Spinal cord (tissue), 10 donors: ENCODE measurements around the gene FMO2. TPM values are rescaled to one million over a fixed set of nuclear protein-coding genes. Genes with fewer than 3 reads are reported as not detected.
A peak's percentile ranks its signal among the peaks of the same experiment; 100 is the strongest.
"Not testable (repeated sequence)": the region's sequence is repeated elsewhere in the genome, so short reads cannot be mapped to it uniquely, and the experiment has no call there.

Experiments
- DNase-seq, 6 donors: peaks; one replicate each; pipeline versions ENCODE4 v3.0.0 to v3.0.0-alpha.2; 2013 to 2015; ENCODE audit warnings: low spot score in 6 of 6, low read depth in 4 of 6
- H3K27ac ChIP-seq: one replicate; pipeline ENCODE4 v1.5.1; 2013; ENCODE audit warnings: low read depth, low read length, control low read depth
- H3K27me3 ChIP-seq: one replicate; pipeline ENCODE4 v1.6.1; 2013; ENCODE audit warnings: low read length; ENCODE audit not compliant: control insufficient read depth, insufficient read depth
- H3K36me3 ChIP-seq: one replicate; pipeline ENCODE4 v1.6.1; 2013; ENCODE audit warnings: low read length; ENCODE audit not compliant: control insufficient read depth, insufficient read depth
- H3K4me1 ChIP-seq: one replicate; pipeline ENCODE4 v1.6.1; 2013; ENCODE audit warnings: low read length; ENCODE audit not compliant: control insufficient read depth, insufficient read depth
- H3K4me3 ChIP-seq: one replicate; pipeline ENCODE4 v1.5.1; 2013; ENCODE audit warnings: low read depth, low read length, control low read depth
- H3K9me3 ChIP-seq: one replicate; pipeline ENCODE4 v1.6.1; 2013; ENCODE audit warnings: low read length; ENCODE audit not compliant: control insufficient read depth, insufficient read depth
- WGBS: methylation state at CpG from one replicate; pipeline ENCODE4 v1.1.5; 2013; ENCODE audit warnings: missing lambda C conversion rate; ENCODE audit not compliant: insufficient coverage; 5-methylcytosine and 5-hydroxymethylcytosine counted together
- polyA plus RNA-seq, 2 donors: library from polyadenylated mRNA; unstranded; fragments of 120-200 nt; gene quantifications; one replicate each; pipeline ENCODE4 v1.2.1, GENCODE V29; 2013; ENCODE audit not compliant: insufficient read length in 2 of 2
- total RNA-seq, 2 donors: library from RNA; depleted of rRNA in 1 of 2; stranded (reverse); fragments of 120-200 nt in 1 of 2; fragments of >200 nt in 1 of 2; gene quantifications; one replicate each; pipeline versions ENCODE4 v1.2.3 to v1.2.4, GENCODE V29; 2013 to 2014
- donor health status: healthy.

Gene FMO2
- total and polyA plus RNA-seq, 4 donors: 2.5 to 8.7 (median 4.9) TPM

DNA sequence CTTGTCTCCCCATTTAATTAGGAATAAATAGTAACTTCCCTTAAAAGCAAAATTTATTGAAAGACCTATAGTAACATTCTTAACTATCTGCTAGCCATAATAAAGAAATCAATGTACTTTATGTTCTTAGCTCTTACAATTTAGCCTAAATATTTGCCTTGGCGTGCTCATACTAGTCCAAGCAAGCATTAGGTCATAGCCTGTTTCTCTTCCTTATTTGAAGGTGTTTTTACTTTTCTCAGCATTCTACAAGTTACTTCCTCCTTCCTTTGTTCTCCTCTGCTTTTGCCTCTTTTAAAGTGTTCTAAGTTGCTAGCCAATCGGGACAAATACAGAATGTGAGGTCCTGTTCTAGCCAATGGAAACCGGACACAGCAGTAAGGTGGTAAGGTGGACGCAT, 39.2 kb downstream of the FMO2 start:
- 100% methylated on average over 2 of the region's 4 CpGs for WGBS
- peak overlapping the region; percentile 90 for H3K27ac ChIP-seq
- not testable (repeated sequence) for H3K27me3 ChIP-seq, H3K4me1 ChIP-seq, H3K9me3 ChIP-seq, H3K4me3 ChIP-seq, DNase-seq, H3K36me3 ChIP-seq

GRCh38 chr1:171226747-171227370, 41.8 kb downstream of the FMO2 start:
- DNase-seq: peak in 2 of 6 donors; percentile 79 to 84
- Histone ChIP-seq H3K9me3 (no peaks in the 10 kb centered on the region), H3K4me1 (peaks cover under 1% of the 10 kb centered on the region), H3K27ac (no peak overlapping the region), H3K27me3 (no peaks in the 10 kb centered on the region), H3K4me3 (no peak overlapping the region), H3K36me3 (no peaks in the 10 kb centered on the region)
- no CpG with 5 or more reads among the region's 1 CpG for WGBS

DNA sequence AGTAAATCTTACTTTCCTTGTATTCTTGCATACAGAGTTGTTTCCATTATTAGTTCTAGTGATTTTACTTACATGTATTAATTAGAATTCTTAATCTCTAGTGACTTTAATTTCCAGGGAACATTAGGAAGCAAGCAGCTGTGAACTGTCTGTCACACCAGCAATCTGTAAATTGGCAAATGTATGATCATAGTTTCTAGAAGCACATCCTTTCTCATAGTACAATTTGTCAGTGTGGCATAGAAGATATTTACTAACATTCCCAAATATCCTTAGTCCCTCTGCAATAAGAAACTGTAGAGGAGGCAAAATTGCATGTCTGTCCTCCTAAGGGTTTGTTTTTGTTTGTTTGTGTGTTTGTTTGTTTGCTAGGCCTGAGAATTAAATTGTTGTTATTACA, 46.2 kb downstream of the FMO2 start:
- Histone ChIP-seq H3K27me3 (no peaks in the 10 kb centered on the region), H3K4me3 (no peak overlapping the region), H3K36me3 (no peaks in the 10 kb centered on the region), H3K27ac (no peak overlapping the region), H3K9me3 (no peaks in the 10 kb centered on the region), H3K4me1 (no peaks in the 10 kb centered on the region)
- DNase-seq: no peak

DNA sequence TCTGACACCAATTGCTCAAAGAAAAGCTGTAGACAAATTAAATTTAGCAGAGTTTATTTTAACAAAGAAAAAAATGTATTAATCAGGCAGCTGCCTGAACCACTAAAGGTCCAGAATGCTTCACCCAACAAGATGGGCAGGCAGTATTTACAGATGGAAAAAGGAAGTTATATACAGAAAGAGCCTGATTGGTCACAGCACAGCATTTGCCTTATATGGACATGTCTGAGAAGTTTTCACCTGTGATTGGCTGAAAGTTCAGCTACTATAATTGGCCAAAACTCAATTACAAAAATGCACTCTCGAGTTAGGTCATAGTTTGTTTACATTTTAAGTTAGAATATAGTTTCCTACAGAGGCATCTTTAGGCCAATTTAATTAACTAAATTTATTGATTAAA, 48.1 kb downstream of the FMO2 start:
- Histone ChIP-seq H3K4me1 (no peaks in the 10 kb centered on the region), H3K27ac (no peak overlapping the region), H3K4me3 (no peak overlapping the region), H3K36me3 (no peaks in the 10 kb centered on the region), H3K9me3 (peaks cover 2% of the 10 kb centered on the region), H3K27me3 (no peaks in the 10 kb centered on the region)
- WGBS: no CpG with 5 or more reads among the region's 1 CpG
- no peak for DNase-seq

- DNase-seq, H3K27ac ChIP-seq, H3K27me3 ChIP-seq, H3K4me3 ChIP-seq, H3K36me3 ChIP-seq, H3K4me1 ChIP-seq, H3K9me3 ChIP-seq: not testable (repeated sequence)
- 100% methylated on average over 2 of the region's 4 CpGs for WGBS
Observed at GRCh38 chr1:171236231-171236630, 51.1 kb downstream of the FMO2 start.

GRCh38 chr1:171243878-171244277, 58.8 kb downstream of the FMO2 start:
- DNase-seq: no peak
- WGBS: no CpG with 5 or more reads among the region's 4 CpGs

DNA sequence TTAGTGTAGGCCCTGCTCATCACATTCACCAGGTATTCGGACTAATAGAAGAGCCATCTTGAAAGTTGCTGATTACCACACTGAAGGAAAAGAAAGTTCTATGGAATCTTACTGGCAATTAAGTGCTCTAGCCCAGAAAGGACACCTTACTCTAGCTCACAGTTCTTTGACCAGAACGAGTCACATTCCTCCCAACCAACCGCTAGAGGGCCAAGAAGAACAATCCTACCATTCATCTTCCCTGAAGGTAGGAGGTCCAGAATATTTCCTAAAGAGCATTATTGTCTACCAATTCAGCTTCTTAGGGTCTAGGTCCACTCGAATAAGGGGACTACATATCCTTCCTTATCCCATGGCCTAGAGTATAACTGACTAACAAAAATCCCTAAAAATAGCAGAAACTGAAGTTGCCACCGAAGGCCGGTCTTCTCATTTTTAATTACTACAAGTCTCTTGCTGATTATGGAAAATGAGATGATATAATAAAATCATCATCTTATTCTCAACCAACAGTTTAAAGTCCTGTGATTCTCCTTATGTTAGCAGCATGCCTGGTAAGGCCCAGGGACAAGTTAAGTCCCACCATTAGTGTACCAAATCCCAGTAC, 60.5 kb downstream of the FMO2 start:
- Histone ChIP-seq H3K4me3 (no peak overlapping the region), H3K4me1 (no peaks in the 10 kb centered on the region), H3K9me3 (no peaks in the 10 kb centered on the region), H3K27me3 (no peaks in the 10 kb centered on the region), H3K27ac (no peak overlapping the region), H3K36me3 (no peaks in the 10 kb centered on the region)
- no peak for DNase-seq
- WGBS: 0% methylated on average over 1 of the region's 6 CpGs

More at GRCh38 chr1:171243878-171244277, 58.8 kb downstream of the FMO2 start:
- Histone ChIP-seq H3K4me1 (no peaks in the 10 kb centered on the region), H3K27me3 (no peaks in the 10 kb centered on the region), H3K36me3 (no peaks in the 10 kb centered on the region), H3K27ac (no peak overlapping the region), H3K4me3 (no peak overlapping the region), H3K9me3 (no peaks in the 10 kb centered on the region)

GRCh38 chr1:171247501-171247900, 62.4 kb downstream of the FMO2 start:
- Histone ChIP-seq H3K27me3 (peaks cover 3% of the 10 kb centered on the region), H3K9me3 (no peaks in the 10 kb centered on the region), H3K36me3 (no peaks in the 10 kb centered on the region), H3K4me1 (peaks cover 14% of the 10 kb centered on the region), H3K27ac (no peak overlapping the region), H3K4me3 (no peak overlapping the region)
- no CpG with 5 or more reads among the region's 4 CpGs for WGBS
- DNase-seq: no peak

GRCh38 chr1:171248302-171248701, 63.2 kb downstream of the FMO2 start, which contains the start of gene FMO1:
Gene FMO1 (plus strand): TSS chr1:171248494. CDS start chr1:171258088, 9,594 bp downstream.
- peaks cover 16% of the 10 kb centered on the region for H3K4me1 ChIP-seq
- DNase-seq: no peak
- 85% methylated on average over 2 of the region's 4 CpGs for WGBS
- H3K36me3 ChIP-seq: no peaks in the 10 kb centered on the region
- H3K4me3 ChIP-seq: no peak within 1 kb of the TSS
- no peak within 1 kb of the TSS for H3K27ac ChIP-seq
- peaks cover 3% of the 10 kb centered on the region for H3K27me3 ChIP-seq
- H3K9me3 ChIP-seq: no peaks in the 10 kb centered on the region

GRCh38 chr1:171248841-171249240, 63.7 kb downstream of the FMO2 start:
- no peaks in the 10 kb centered on the region for H3K9me3 ChIP-seq
- WGBS: no CpG with 5 or more reads among the region's 1 CpG
- no peak overlapping the region for H3K27ac ChIP-seq
- no peak overlapping the region for H3K4me3 ChIP-seq
- H3K27me3 ChIP-seq: peaks cover 3% of the 10 kb centered on the region
- H3K36me3 ChIP-seq: no peaks in the 10 kb centered on the region
- H3K4me1 ChIP-seq: peaks cover 16% of the 10 kb centered on the region
- DNase-seq: no peak
